Common myeloid progenitor, CD34-positive (primary cell): ENCODE data around the gene DCAF15.

ENCODE experiments used
- CTCF ChIA-PET: fragments of 350-600 bp; sonication (Branson Sonifier 250); formaldehyde crosslinking; loops from one replicate; lab custom pipeline; 2021; ENCODE audit warnings: antibody characterized with exemption; lab: Charles Lee
- POLR2A ChIA-PET: fragments of 350-600 bp; sonication (Branson Sonifier 250); formaldehyde crosslinking; loops from one replicate; lab custom pipeline; 2021; ENCODE audit warnings: antibody characterized with exemption; lab: Charles Lee
- DNase-seq, 3 donors: peaks; one replicate each; pipeline versions ENCODE4 v3.0.0 to v3.0.0-alpha.2; 2013
- H3K27ac ChIP-seq, 2 experiments: 1 replicate in 1 of 2; 2 replicates in 1 of 2; pipeline ENCODE4 v1.7.0; 2013; ENCODE audit warnings: inconsistent platforms in 2 of 2, low read length in 2 of 2, mild to moderate bottlenecking in 2 of 2, low read depth in 1 of 2, moderate library complexity in 1 of 2; ENCODE audit not compliant: severe bottlenecking in 2 of 2, insufficient read depth in 1 of 2, poor library complexity in 1 of 2
- H3K27me3 ChIP-seq, 5 experiments: replicated peaks in 2 of 5; 1 replicate in 3 of 5; 2 replicates in 2 of 5; pipeline versions ENCODE4 v1.6.1 to v1.7.0; 2013; ENCODE audit warnings: low read length in 4 of 5, mild to moderate bottlenecking in 2 of 5, moderate library complexity in 2 of 5, inconsistent platforms in 1 of 5; ENCODE audit not compliant: insufficient read depth in 5 of 5, control insufficient read depth in 4 of 5
- H3K36me3 ChIP-seq, 4 experiments: 1 replicate in 2 of 4; 2 replicates in 2 of 4; pipeline versions ENCODE4 v1.6.1 to v1.7.0; 2013; ENCODE audit warnings: low read length in 3 of 4, control low read depth in 1 of 4, mild to moderate bottlenecking in 1 of 4; ENCODE audit not compliant: control insufficient read depth in 4 of 4, insufficient read depth in 4 of 4
- H3K4me1 ChIP-seq, 4 experiments: 1 replicate in 3 of 4; 2 replicates in 1 of 4; pipeline versions ENCODE4 v1.6.1 to v1.7.1; 2013; ENCODE audit warnings: low read length in 3 of 4, mild to moderate bottlenecking in 3 of 4, control low read depth in 1 of 4, inconsistent platforms in 1 of 4, moderate library complexity in 1 of 4; ENCODE audit not compliant: control insufficient read depth in 4 of 4, insufficient read depth in 4 of 4; ENCODE audit errors: control extremely low read depth in 1 of 4
- H3K4me3 ChIP-seq, 7 experiments: 1 replicate in 4 of 7; 2 replicates in 3 of 7; pipeline versions ENCODE4 v1.5.1 to v1.7.0; 2013; ENCODE audit warnings: mild to moderate bottlenecking in 7 of 7, low read length in 6 of 7, moderate library complexity in 6 of 7, inconsistent platforms in 2 of 7, low read depth in 2 of 7, control low read depth in 1 of 7; ENCODE audit not compliant: insufficient read depth in 4 of 7, control insufficient read depth in 1 of 7; ENCODE audit errors: extremely low read depth in 1 of 7
- H3K9me3 ChIP-seq, 5 experiments: 1 replicate in 4 of 5; 2 replicates in 1 of 5; pipeline versions ENCODE4 v1.6.1 to v1.7.1; 2013; ENCODE audit warnings: low read length in 4 of 5, mild to moderate bottlenecking in 2 of 5, inconsistent platforms in 1 of 5, low read depth in 1 of 5, moderate library complexity in 1 of 5; ENCODE audit not compliant: control insufficient read depth in 4 of 5, insufficient read depth in 2 of 5; ENCODE audit errors: control extremely low read depth in 1 of 5
- WGBS: methylation state at CpG from one replicate; pipeline ENCODE4 v1.1.5; 2013; ENCODE audit not compliant: insufficient coverage; 5-methylcytosine and 5-hydroxymethylcytosine counted together

DCAF15 gene

GRCh38 chr19:13982773-13983172, 30.5 kb downstream of the DCAF15 start:
- no peak overlapping the region for H3K27ac ChIP-seq
- H3K36me3 ChIP-seq: peaks cover 0 to 13% (median 6%) of the 10 kb centered on the region in 4 experiments
- POLR2A ChIA-PET: interaction anchor here (0.6 kb wide), 1 partner anchor 120 kb away, joined by 3 read pairs; no protein-coding TSS in a partner anchor
- no peaks in the 10 kb centered on the region for H3K9me3 ChIP-seq
- WGBS: 98% methylated on average over 9 of the region's 9 CpGs
- CTCF ChIA-PET: interaction anchor here (2.4 kb wide), 1 partner anchor 12 kb away, joined by 6 read pairs; no protein-coding TSS in a partner anchor
- peaks cover 3 to 96% (median 83%) of the 10 kb centered on the region in 4 experiments for H3K4me1 ChIP-seq
- no peak overlapping the region for H3K4me3 ChIP-seq
- no peaks in the 10 kb centered on the region for H3K27me3 ChIP-seq
- no peak for DNase-seq

GRCh38 chr19:13983213-13983889, 31.0 kb downstream of the DCAF15 start:
- Histone ChIP-seq H3K27me3 (no peaks in the 10 kb centered on the region), H3K4me1 (peaks cover 3 to 96% (median 83%) of the 10 kb centered on the region in 4 experiments), H3K4me3 (no peak overlapping the region), H3K27ac (no peak overlapping the region), H3K9me3 (no peaks in the 10 kb centered on the region), H3K36me3 (peaks cover 0 to 13% (median 6%) of the 10 kb centered on the region in 4 experiments)
- no peak for DNase-seq
- WGBS: 87% methylated on average over 17 of the region's 21 CpGs
- ChIA-PET CTCF (interaction anchor here (0.7 to 2.4 kb wide), 3 partner anchors 8 to 13 kb away, joined by 3 to 6 read pairs (median 3); no protein-coding TSS in a partner anchor), POLR2A (interaction anchor here (0.6 kb wide), 1 partner anchor 120 kb away, joined by 3 read pairs; no protein-coding TSS in a partner anchor)

GRCh38 chr19:13984186-13984585, 31.9 kb downstream of the DCAF15 start:
- Histone ChIP-seq H3K36me3 (peaks cover 0 to 13% (median 8%) of the 10 kb centered on the region in 4 experiments), H3K4me1 (peaks cover 3 to 96% (median 84%) of the 10 kb centered on the region in 4 experiments), H3K27me3 (no peaks in the 10 kb centered on the region), H3K9me3 (no peaks in the 10 kb centered on the region), H3K4me3 (no peak overlapping the region), H3K27ac (no peak overlapping the region)
- POLR2A ChIA-PET: no interaction called here
- no peak for DNase-seq
- WGBS: 74% methylated on average over 5 of the region's 15 CpGs
- CTCF ChIA-PET: interaction anchor here (1.0 to 1.4 kb wide), 4 partner anchors 11 to 64 kb away, joined by 3 to 5 read pairs (median 4); no protein-coding TSS in a partner anchor

GRCh38 chr19:13984875-13985741, 32.8 kb downstream of the DCAF15 start:
- ChIA-PET POLR2A (interaction anchor here (4.0 kb wide), 1 partner anchor 20 kb away, joined by 29 read pairs; the partner anchor contains the start of gene RFX1), CTCF (interaction anchor here (1.0 to 5.7 kb wide), 5 partner anchors 14 to 63 kb away, joined by 3 to 39 read pairs (median 5); partner anchors contain the start of gene RFX1)
- peaks cover 3 to 96% (median 79%) of the 10 kb centered on the region in 4 experiments for H3K4me1 ChIP-seq
- H3K27me3 ChIP-seq: no peaks in the 10 kb centered on the region
- DNase-seq: no peak
- H3K4me3 ChIP-seq: no peak overlapping the region
- H3K9me3 ChIP-seq: no peaks in the 10 kb centered on the region
- WGBS: 85% methylated on average over 17 of the region's 25 CpGs
- H3K27ac ChIP-seq: peak overlapping the region in 1 of 2 experiments; percentile 81
- H3K36me3 ChIP-seq: peaks cover 0 to 20% (median 7%) of the 10 kb centered on the region in 4 experiments

GRCh38 chr19:13985771-13986347, 33.5 kb downstream of the DCAF15 start:
- H3K4me1 ChIP-seq: peaks cover 3 to 90% (median 71%) of the 10 kb centered on the region in 4 experiments
- ChIA-PET POLR2A (interaction anchor here (1.0 to 4.0 kb wide), 4 partner anchors 18 to 105 kb away, joined by 3 to 29 read pairs (median 4); partner anchors contain the start of genes IL27RA and RFX1), CTCF (interaction anchor here (1.3 to 5.7 kb wide), 3 partner anchors 13 to 63 kb away, joined by 5 to 39 read pairs (median 8); partner anchors contain the start of gene RFX1)
- no peak for DNase-seq
- H3K36me3 ChIP-seq: peaks cover 0 to 20% (median 6%) of the 10 kb centered on the region in 4 experiments
- no peaks in the 10 kb centered on the region for H3K27me3 ChIP-seq
- H3K9me3 ChIP-seq: no peaks in the 10 kb centered on the region
- H3K27ac ChIP-seq: peak overlapping the region; percentile 74 to 81
- 60% methylated on average over 10 of the region's 10 CpGs for WGBS
- peak overlapping the region in 3 of 7 experiments; percentile 19 to 65 (median 26) for H3K4me3 ChIP-seq

GRCh38 chr19:13986348-13986904, 34.1 kb downstream of the DCAF15 start:
- ChIA-PET POLR2A (interaction anchor here (0.6 to 4.0 kb wide), 5 partner anchors 9 to 106 kb away, joined by 3 to 29 read pairs (median 3); partner anchors contain the start of genes IL27RA and RFX1), CTCF (interaction anchor here (0.7 to 5.7 kb wide), 4 partner anchors 9 to 36 kb away, joined by 3 to 39 read pairs (median 8); partner anchors contain the start of gene RFX1)
- Histone ChIP-seq H3K4me3 (peak overlapping the region in 5 of 7 experiments; percentile 26 to 65 (median 56)), H3K9me3 (no peaks in the 10 kb centered on the region), H3K27me3 (no peaks in the 10 kb centered on the region), H3K27ac (peak overlapping the region; percentile 74 to 92), H3K4me1 (peaks cover 3 to 84% (median 67%) of the 10 kb centered on the region in 4 experiments), H3K36me3 (peaks cover 0 to 23% (median 9%) of the 10 kb centered on the region in 4 experiments)
- peak; percentile 95 to 99 (median 99) for DNase-seq
- WGBS: 0% methylated on average over 18 of the region's 19 CpGs
